Measurements from ENCODE around the gene CHIT1. TPM values are rescaled to one million over a fixed set of nuclear protein-coding genes. Genes with fewer than 3 reads are reported as not detected.

CHIT1 gene
- total RNA-seq, 1 experiment from 2014 or later: not detected

DNA sequence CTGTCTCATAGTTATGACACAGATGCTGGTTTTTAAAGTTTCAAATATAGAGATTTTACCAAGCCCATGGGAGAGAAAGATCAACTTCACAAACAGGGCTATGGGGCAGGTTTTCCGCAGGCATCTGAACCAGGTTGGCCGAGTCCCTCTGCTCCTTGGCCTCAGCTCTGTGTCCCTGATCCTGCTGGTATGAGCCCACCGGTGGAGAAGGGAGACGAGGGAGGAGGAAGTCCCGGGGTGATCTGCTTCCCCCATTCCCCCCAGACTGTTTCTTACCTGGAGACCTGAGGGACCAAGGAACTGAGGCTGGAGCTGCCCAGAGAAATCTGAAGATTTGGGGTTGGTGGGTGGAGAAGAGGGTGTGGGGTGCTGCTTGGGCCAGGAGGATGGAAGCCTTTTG lies 46.9 kb upstream of the CHIT1 start:
- intact Hi-C loops (cut with micrococcal nuclease; ENCODE audit: unreplicated experiment): no loop called here
- Mint-ChIP-seq H3K4me1 (ENCODE audit: low read depth, unreplicated experiment) (no peaks in the 10 kb centered on the region), H3K36me3 (ENCODE audit: insufficient read depth, unreplicated experiment) (no peaks in the 10 kb centered on the region), H3K27me3 (ENCODE audit: unreplicated experiment) (peaks cover 58% of the 10 kb centered on the region), H3K9me3 (ENCODE audit: low read depth, unreplicated experiment) (no peaks in the 10 kb centered on the region), H3K27ac (ENCODE audit: unreplicated experiment) (no peak overlapping the region), H3K4me3 (ENCODE audit: low read depth, unreplicated experiment) (no peak overlapping the region)
- no peak for DNase-seq
- CTCF ChIA-PET: interaction anchor here (1.1 to 1.3 kb wide), 2 partner anchors 51 to 58 kb away, joined by 3 to 4 read pairs; no protein-coding TSS in a partner anchor
- BruUV-seq (replicated peaks): no TSS peak
- TF ChIP-seq, protein P1, sequence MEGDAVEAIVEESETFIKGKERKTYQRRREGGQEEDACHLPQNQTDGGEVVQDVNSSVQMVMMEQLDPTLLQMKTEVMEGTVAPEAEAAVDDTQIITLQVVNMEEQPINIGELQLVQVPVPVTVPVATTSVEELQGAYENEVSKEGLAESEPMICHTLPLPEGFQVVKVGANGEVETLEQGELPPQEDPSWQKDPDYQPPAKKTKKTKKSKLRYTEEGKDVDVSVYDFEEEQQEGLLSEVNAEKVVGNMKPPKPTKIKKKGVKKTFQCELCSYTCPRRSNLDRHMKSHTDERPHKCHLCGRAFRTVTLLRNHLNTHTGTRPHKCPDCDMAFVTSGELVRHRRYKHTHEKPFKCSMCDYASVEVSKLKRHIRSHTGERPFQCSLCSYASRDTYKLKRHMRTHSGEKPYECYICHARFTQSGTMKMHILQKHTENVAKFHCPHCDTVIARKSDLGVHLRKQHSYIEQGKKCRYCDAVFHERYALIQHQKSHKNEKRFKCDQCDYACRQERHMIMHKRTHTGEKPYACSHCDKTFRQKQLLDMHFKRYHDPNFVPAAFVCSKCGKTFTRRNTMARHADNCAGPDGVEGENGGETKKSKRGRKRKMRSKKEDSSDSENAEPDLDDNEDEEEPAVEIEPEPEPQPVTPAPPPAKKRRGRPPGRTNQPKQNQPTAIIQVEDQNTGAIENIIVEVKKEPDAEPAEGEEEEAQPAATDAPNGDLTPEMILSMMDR (IDR thresholded peaks at IDR 0.05; ENCODE audit: unreplicated experiment): no peak

DNA sequence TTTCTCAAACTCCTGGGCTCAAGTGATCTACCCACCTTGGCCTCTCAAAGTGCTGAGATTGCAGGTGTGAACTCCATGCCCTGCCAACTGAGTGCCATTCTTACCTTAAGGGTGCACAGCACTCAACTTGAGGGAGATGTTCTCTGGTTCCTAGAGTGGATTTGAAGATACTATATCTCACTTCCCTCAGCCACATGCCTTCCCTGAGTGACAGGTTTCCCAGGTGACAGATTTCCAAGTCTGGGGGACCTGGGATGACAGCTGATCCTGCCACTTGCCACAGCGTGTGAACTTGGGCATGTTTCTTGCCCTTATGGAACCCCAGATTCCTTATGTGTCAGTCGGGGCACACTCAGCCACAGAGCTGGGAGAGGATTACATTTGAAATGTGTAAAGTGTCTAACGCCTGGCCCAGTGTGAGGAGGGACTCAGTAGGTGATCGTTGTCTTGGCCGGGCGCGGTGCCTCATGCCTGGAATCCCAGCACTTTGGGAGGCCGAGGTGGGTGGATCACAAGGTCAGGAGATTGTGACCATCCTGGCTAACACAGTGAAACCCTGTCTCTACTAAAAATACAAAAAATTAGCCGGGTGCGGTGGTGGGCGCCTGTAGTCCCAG lies 46.3 kb upstream of the CHIT1 start:
- no TSS peak for BruUV-seq (replicated peaks)
- Mint-ChIP-seq H3K4me3 (ENCODE audit: low read depth, unreplicated experiment) (no peak overlapping the region), H3K27ac (ENCODE audit: unreplicated experiment) (no peak overlapping the region), H3K4me1 (ENCODE audit: low read depth, unreplicated experiment) (no peaks in the 10 kb centered on the region), H3K36me3 (ENCODE audit: insufficient read depth, unreplicated experiment) (no peaks in the 10 kb centered on the region), H3K9me3 (ENCODE audit: low read depth, unreplicated experiment) (no peaks in the 10 kb centered on the region), H3K27me3 (ENCODE audit: unreplicated experiment) (peaks cover 58% of the 10 kb centered on the region)
- DNase-seq: no peak
- CTCF ChIA-PET: interaction anchor here (1.6 to 1.9 kb wide), 3 partner anchors 12 to 66 kb away, joined by 3 to 7 read pairs (median 5); no protein-coding TSS in a partner anchor
- intact Hi-C loops (cut with micrococcal nuclease; ENCODE audit: unreplicated experiment): no loop called here
- TF ChIP-seq, protein P1 (IDR thresholded peaks at IDR 0.05; ENCODE audit: unreplicated experiment): no peak

DNA sequence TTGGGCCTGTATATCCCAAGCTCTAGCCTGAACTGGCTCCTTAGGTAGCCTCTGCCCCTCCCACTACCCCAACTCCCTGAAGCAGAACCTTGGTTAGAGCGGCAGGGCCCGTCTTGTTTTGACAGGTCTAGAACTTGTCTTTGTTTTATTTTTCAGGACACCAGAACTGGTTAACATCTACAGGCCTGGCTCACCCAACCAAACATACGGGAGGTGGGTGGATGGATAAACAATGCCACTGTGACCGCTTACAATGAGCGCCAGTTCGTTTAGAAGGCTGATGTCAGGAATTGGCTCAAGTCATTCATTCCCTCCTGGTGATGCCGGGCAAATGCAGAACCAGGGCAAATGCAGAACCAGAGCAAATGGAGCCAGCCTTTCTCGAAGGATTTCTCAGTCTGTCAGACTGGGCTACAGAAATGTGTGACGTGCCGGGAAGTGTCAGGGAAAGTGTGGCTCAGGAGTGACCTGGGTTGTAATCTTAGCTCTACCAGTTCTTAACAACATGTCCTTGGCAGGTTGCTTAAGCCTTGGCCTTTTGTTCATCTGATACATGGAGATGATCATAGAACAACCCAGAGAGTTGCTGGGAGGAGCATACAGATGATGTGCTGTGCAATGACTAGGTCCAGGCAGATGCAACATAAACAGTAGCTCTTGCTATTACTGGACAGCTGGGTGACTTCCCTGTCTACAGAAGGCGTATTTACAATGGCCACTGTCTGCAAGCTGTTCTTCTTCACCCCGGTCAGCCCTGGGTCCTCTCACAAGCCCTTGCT lies 45.3 kb upstream of the CHIT1 start:
- H3K27me3 Mint-ChIP-seq (ENCODE audit: unreplicated experiment): peaks cover 48% of the 10 kb centered on the region
- H3K4me3 Mint-ChIP-seq (ENCODE audit: low read depth, unreplicated experiment): no peak overlapping the region
- intact Hi-C loops (cut with micrococcal nuclease; ENCODE audit: unreplicated experiment): loop anchor here (5.0 kb wide), 1 partner anchor 213 kb away; no protein-coding TSS in a partner anchor
- no peaks in the 10 kb centered on the region for H3K36me3 Mint-ChIP-seq (ENCODE audit: insufficient read depth, unreplicated experiment)
- no peak overlapping the region for H3K27ac Mint-ChIP-seq (ENCODE audit: unreplicated experiment)
- no peaks in the 10 kb centered on the region for H3K4me1 Mint-ChIP-seq (ENCODE audit: low read depth, unreplicated experiment)
- DNase-seq: no peak
- no peaks in the 10 kb centered on the region for H3K9me3 Mint-ChIP-seq (ENCODE audit: low read depth, unreplicated experiment)
- TF ChIP-seq, protein P1 (IDR thresholded peaks at IDR 0.05; ENCODE audit: unreplicated experiment): no peak
- no TSS peak for BruUV-seq (replicated peaks)
- CTCF ChIA-PET: interaction anchor here (1.6 to 1.9 kb wide), 3 partner anchors 11 to 67 kb away, joined by 3 to 7 read pairs (median 5); no protein-coding TSS in a partner anchor

- no TSS peak for BruUV-seq (replicated peaks)
- DNase-seq: no peak
- Mint-ChIP-seq H3K9me3 (ENCODE audit: low read depth, unreplicated experiment) (no peaks in the 10 kb centered on the region), H3K27ac (ENCODE audit: unreplicated experiment) (no peak overlapping the region), H3K36me3 (ENCODE audit: insufficient read depth, unreplicated experiment) (no peaks in the 10 kb centered on the region), H3K27me3 (ENCODE audit: unreplicated experiment) (peaks cover 41% of the 10 kb centered on the region), H3K4me1 (ENCODE audit: low read depth, unreplicated experiment) (no peaks in the 10 kb centered on the region), H3K4me3 (ENCODE audit: low read depth, unreplicated experiment) (no peak overlapping the region)
- CTCF ChIA-PET: interaction anchor here (1.6 to 1.9 kb wide), 3 partner anchors 10 to 68 kb away, joined by 3 to 7 read pairs (median 5); no protein-coding TSS in a partner anchor
- TF ChIP-seq, protein P1 (IDR thresholded peaks at IDR 0.05; ENCODE audit: unreplicated experiment): no peak
- intact Hi-C loops (cut with micrococcal nuclease; ENCODE audit: unreplicated experiment): loop anchor here (1.0 to 5.0 kb wide), 3 partner anchors 55 to 213 kb away; no protein-coding TSS in a partner anchor
Observed at GRCh38 chr1:203273869-203274602, 44.6 kb upstream of the CHIT1 start.
